CD4-positive, alpha-beta T cell treated with Interleukin-4 for 1 hour (primary cell): ENCODE measurements around the gene GYPC.
"Not testable (repeated sequence)": the region's sequence is repeated elsewhere in the genome, so short reads cannot be mapped to it uniquely, and the experiment has no call there.

Source experiments
- DNase-seq, 2 donors: peaks; one replicate each; pipeline ENCODE4 v3.0.0-alpha.2; 2020 to 2022

GYPC gene, protein sequence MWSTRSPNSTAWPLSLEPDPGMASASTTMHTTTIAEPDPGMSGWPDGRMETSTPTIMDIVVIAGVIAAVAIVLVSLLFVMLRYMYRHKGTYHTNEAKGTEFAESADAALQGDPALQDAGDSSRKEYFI

DNA sequence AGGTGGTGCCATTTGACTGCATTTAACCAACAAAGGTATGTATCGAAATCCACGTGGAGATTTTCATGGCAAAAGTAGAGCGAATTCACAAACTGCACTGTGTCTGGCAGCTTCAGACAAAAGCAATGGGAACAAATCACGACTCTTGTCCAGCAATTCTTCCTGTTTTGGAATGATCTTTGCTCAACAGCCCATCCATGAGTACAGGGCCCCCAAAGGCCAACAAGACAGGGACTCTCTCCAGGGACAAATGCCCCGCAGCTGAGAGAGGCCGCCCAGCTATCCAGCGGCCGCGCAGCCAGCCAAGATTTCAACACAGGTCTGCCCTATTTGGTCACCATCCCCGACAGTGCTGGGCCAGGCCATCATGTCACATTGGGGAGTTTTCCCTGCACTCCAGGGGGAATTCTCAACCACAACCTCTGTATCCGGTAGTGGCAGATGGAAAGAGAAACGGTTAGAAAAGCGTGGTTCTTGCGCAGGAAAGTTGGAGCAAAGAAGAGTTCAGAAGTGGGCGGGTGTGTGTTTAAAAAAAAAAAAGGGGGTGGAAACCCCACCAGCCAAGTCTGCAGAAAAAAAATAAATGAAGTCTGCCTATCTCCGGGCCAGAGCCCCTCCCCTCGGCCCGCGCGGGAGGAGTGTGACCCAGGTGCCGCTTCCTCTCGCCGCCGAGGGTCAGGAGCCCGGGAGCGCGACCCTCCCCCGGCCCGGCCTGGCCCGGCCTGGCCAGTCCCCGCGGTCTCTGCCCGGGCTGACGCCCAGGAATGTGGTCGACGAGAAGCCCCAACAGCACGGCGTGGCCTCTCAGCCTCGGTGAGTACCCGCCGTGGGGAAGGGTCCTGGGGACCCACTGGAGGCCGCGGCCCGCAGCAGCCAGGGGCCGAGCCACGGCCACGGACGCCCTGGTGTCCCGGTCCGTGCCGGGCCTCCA lies at the start of gene GYPC:
Gene GYPC, plus strand, starts transcription at position 659 of the 931 bp plus-strand sequence. Its CDS starts 106 bp downstream, at position 765.
- peak; percentile 56 to 59 for DNase-seq

DNA sequence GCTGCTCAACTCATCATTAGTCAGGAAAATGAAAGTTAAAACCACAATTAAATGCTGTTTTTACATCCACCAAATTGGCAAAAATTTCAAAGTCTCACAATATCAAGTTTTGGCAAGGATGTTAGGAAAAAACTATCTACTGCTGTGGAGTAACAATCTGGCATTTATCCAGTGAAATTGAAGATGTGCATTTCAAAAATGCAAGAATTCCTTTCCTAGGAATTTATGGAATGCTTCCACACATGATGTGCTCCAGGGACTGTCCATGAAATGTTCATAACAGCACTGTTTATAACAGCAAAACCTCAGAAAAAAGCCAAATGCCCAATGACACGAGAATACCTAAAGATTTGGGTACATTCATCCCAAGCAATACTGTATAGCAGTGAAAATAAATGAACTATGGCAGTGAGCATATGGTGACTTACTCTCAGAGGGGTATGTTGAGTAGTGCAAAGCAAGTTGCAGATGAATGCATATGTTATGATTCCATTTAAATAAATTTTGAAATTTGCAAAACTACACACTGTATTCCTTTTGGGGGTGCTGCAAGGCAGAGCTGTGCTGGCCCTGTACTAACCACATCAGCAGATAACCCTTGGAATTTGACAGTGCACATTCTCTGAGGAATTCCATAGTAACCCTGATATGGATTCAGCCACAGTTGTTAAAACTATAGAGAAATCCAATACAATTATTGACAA lies 41.3 kb upstream of the GYPC start:
- DNase-seq = no peak

DNA sequence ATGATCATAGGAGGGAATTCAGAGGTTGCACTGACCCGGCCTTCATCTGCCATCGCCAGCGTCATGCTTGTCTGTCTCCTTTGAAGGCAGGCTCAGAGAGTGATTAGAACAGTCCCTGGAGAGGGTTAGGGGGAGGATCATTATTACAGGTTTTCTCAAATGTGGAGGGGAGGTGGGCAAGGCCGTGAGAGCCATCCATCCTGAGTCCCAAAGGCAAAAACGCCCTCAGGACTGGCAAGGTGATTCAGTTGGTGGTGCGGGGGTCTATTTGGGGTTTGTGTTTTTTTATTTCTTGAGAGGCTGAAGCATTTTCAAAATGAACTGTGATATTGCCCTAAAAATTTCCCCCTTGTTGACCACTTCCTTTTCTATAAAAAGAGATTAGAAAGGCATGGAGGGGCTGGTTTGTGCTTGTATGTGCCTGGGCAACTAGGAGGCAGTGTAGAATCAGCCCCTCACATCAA lies 39.3 kb upstream of the GYPC start:
- no peak for DNase-seq

DNA sequence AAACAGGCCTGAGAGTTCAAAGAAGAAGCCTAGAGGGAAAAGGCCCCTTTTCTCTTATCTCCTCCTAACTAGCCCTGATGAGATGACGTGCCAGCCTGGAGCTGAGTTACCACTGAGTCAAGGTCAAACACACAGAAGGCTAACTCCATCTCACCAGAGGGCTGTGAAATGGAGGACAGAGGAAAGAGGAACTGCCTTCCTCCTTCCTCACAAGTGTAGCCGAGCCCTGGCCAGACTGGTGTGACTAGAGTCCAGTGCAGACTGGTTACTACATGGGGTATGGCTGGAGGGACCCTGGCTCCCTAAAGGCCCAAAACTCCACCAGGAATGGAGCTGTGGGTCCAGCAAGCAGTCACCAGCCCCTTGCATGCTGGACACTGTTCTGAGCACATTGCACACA lies 35.7 kb upstream of the GYPC start:
- no peak for DNase-seq

DNA sequence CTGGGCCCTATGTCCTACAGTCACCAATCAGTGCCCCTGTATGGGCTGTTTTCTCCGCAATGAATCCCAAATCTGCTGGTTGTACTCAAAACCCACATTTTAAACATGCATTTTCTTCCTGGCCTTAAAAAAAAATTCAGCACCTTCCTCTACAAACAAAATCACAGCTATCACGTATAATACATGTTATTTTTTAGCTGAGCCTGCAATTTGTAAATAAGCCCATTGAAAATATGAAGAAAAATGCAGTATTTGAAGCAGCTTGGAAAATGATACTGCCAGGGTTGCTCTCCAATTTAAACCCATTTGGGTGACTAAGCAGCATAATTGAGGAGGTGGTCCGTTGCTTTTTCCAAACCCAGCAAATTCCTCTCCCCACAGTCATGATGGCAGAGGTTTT lies 33.0 kb upstream of the GYPC start:
- no peak for DNase-seq

DNA sequence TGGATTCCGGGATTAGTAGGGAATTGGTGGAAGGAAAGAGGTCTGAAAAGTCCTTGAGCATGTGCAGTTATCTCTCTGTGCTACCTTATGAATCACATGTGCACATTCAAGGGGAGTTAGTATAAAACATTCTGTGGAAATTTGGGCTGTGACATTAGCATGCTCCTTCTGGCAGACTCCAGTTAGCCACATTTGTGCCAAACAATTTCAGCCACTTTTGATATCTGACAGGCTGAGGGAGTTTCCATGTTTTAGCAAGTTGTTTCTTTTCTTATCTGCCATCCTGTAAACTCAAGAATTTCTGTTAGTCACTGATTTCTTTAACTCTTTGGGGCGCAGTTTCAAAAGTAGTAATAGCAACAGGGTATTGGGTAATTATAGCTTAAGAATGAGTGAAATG lies 28.3 kb upstream of the GYPC start:
- DNase-seq = no peak

DNA sequence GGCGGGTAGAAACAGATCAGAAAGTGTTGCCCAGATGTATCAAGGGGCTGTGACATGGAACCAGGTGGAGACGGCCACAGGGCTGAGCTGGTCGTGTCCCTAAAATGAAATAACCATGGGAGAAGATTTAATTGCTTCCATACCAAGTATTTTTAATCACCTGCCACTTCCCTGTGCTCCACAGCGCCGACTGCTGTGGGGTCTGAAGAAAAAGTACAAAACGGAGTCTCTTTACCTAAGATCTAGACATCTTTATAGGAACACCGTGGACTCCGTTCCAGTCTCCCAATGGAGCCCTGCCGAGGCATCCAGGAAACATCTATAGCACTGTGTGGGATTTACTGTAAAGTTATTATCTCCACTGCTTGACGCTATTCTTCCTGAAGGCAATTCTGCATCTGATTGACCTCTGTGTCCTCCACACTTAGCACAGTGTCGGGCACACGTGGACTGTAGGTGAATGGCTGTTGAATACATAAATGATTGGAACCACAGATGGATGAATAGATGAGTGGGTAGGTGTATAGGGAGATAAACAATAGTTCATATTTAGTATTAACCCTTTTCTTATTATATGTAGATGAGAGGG lies 21.6 kb upstream of the GYPC start:
- peak; percentile 33 to 40 for DNase-seq

DNA sequence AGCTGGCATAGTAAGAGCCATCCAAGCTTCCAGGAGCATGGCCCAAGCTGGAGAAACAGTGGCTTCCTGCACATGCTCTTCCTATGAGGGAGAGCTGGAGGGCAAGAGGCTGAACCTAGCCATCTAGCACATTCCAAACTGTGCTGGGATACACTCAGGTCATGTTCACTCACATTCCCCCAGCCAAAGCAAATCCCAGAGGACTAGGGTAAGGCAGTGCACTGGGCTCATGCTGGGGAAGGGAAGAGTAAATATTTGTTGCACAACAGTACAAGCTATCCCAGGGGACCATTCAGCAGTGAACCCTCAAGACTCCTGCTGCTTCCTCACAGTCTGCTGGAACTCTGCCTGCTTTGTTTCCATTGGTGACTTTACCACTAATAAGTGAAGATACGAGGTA lies 20.7 kb upstream of the GYPC start:
- DNase-seq = no peak

DNA sequence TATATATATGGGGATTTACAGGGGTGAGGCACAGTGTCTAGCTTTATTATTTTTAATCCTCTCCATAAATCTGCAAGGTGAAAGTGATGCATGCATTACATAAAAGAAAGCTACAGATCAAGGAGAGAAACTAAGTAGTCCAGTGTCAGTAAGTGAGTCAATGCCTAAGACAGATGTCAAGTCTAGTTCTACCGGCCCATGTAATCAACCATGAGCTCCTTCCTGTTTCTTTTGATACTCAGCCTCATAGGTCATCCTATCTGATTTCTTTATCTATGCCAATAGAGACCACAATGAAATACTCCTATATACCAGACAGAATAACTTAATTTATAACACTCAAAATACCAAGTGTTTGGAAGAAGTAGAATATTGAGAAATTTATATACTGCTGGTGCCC lies 20.2 kb upstream of the GYPC start:
- DNase-seq = no peak

DNA sequence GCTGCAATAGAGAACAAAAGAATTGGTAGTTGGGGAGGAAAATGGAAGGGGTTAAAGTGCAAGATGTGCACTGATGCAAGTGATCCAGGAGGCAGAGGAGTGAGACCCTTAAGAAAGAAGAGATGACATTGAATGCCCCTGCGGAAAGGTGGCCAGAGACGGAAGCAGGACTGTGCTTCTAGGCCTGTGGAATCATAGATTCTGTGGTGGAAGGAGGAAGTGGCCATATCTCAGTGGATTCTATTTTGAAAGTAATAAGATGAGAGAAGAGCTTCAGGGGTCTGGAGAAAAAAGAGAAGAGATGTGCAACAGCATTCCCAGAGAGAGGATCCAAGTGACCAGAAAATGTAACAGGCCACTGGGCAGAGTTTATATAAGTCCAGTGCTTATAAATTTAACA lies 18.6 kb upstream of the GYPC start:
- no peak for DNase-seq

DNA sequence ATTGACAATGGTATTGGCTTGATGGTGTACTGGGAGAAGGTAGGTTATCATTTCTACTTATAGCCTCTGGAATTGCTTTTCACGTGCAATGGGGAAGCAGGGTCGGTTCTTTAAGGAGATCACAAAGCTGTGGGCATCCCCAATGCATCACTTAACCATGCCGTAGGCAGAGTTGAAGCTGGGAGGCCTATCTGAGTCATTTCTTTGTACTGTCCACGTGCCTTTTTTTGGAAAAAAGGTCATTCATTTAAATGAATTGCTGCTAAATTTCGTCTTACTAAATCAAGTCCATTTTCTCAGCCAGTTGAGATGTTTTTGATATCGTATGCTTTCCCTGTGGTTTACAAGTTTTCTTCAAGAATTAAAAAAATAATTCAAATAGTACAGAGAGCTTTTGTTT lies 17.2 kb upstream of the GYPC start:
- DNase-seq = no peak

DNA sequence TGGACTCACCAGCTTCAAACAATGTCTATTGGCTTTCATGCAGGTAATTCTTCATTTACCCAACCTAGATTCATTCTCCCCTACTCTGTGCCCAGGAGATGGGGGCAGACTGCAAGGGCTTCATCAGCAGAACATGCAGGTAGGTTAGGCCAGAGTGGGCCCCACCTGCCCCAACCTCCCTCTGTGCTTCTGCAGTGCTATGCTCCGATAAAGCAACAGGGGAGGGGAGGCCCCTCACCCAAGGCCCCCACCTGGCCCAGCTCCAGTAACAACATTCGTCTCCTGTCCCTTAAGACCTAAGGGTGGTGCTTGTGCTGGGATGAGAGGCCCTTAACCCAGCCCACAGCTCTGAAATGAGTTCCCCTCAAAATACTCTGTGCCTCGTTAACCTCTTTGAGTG lies 16.7 kb upstream of the GYPC start:
- DNase-seq = no peak

DNA sequence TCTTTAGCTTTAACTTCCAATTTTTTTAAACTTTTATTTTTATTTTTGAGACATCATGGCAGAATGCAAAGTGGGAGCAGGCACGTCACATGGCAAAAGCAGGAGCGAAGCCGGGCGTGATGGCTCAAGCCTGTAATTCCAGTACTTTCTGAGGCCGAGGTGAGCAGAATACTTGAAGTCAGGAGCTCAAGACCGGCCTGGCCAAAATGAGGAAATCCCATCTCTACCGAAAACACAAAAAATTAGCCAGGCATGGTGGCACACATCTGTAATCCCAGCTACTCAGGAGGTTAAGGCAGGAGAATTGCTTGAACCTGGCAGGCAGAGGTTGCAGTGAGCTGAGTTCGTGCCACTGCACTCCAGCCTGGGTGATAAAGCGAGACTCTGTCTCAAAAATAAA lies 14.7 kb upstream of the GYPC start:
- not testable (repeated sequence) for DNase-seq

DNA sequence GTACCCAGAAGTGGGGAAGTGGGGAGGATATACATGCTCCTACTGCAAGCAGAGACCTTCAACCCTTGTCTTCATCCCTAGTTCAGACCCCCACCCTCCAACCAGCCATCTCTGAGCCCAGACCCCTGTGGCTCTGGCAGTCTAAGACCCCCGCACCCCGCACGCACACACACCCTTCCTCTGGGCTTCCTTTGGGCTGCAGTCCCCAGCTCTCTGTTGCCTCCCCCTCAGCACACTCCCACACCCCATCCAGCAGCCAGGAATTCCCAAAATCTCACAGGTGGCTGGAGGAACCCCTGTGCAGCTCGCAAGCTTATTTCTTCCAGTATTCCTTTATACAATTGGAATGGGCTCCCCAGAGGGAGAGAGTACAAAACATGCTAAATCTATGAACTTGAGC lies 13.9 kb upstream of the GYPC start:
- DNase-seq = no peak

DNA sequence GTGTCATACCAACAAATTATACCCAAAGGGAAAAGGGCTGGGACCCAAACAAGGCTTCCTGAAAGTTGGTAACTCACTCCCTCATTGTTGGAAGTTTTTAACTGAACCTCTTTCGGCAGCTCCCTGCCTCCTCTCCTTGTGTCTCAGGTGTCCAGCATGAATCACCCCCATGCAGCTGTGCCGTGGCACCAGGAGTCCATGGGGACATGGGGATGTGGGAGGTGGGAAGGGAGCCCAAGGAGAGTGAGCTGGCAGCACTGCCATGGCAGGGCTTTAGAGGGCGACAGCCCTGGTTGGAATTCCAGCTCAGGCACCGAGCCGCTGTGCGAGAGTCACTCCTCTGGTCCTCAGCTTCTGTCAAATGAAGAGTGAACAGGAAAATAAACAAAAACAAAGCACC lies 12.5 kb upstream of the GYPC start:
- no peak for DNase-seq

DNA sequence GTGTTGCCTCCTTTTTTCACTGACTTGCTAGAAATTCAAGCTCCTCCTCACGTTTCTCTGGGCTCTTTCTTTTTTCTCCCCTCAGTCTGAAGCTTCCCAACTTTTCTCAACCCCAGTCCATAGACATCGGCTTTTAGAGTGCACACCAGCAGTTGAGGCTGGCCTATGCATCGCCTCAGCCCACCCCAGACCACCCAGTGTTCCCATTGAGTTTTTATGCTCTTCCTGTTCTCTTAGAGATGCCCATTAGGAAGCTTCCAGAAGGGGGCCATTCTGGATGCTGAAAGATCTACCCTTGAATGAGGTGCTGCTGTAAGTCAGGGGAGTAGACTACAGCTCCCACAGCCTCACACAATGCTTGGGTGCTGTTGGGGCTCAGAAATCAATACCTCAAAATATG lies 12.0 kb upstream of the GYPC start:
- no peak for DNase-seq

DNA sequence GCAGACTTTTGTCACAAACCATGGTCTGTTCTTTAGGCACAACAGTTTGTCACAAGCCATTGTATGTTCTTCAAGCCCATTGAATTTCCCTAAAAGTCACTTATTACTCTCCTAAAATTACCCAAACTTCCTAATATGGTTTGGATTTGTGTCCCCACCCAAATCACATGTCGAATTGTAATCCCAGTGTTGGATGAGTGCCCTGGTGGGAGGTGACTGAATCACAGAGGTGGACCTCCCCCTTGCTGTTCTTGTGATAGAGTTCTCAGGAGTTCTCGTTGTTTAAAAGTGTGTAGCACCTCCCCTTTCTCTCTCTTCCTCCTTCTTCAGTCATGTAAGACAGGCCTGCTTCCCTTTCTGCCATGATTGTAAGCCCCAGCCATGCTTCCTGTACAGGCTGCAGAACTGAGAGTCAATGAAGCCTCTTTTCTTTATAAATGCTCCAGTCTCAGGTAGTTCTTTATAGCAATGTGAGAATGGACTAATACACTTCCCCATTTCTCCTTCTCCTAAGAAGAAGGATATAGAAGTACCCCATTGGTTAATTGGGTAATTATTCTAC lies 11.2 kb upstream of the GYPC start:
- peak in 1 of 2 donors; percentile 54 for DNase-seq

DNA sequence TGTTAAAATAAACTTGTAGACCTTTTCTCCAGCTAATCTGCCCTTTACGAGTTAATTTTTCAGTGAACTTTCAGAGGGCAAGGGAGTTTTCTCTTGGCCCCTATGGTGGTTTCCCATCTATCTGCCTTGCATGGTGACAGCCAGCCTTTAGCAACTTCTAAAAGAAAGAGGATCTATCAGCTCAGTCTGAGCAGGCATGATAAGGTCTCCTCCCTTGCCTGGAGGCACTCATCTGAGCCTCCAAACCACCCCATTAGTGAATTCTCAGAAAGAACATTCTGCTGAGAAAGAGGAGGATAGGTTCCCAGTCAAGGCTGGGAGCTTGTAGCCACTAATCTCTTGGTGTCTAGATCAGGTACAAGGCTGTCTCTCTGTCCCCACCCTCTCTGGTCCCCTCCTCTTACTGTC lies 10.7 kb upstream of the GYPC start:
- no peak for DNase-seq

DNA sequence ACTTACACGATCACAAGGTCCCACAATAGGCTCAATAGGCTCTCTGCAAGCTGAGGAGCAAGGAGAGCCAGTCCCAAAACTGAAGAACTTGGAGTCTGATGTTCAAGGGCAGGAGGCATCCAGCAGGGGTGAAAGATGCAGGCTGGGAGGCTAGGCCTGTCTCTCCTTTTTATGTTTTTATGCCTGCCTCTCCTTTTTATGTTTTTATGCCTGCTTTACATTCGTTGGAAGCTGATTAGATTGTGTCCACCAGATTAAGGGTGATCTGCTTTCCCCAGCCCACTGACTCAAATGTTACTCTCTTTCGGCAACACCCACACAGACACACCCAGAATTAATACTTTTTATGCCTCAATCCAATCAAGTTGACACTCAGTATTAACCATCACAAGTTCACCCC lies 9.9 kb upstream of the GYPC start:
- no peak for DNase-seq

DNA sequence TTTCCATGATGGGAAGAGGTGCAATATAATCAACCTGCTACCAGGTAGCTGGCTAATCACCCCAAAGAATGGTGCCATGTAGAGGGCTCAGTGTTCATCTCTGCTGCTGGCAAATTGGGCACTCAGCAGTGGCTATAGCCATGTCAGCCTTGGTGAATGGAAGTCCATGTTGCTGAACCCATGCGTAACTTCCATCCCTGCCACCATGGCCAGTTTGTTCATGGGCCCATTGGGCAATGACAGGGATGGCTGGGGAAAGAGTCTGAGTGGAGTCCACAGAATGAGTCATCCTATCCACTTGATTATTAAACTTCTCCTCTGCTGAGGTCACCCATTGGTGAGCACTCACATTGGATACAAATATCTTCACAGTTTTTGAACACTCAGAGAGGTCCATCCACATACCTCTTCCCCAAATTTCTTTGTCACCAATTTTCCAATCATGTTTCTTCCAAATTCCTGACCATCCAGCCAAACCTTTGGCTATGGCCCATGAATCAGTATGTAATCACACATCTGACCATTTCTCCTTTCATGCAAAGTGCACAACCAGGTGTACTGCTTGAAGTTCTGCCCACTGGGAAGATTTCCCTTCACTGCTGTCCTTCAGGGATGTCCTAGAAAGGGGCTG lies 8.1 kb upstream of the GYPC start:
- DNase-seq = not testable (repeated sequence)

DNA sequence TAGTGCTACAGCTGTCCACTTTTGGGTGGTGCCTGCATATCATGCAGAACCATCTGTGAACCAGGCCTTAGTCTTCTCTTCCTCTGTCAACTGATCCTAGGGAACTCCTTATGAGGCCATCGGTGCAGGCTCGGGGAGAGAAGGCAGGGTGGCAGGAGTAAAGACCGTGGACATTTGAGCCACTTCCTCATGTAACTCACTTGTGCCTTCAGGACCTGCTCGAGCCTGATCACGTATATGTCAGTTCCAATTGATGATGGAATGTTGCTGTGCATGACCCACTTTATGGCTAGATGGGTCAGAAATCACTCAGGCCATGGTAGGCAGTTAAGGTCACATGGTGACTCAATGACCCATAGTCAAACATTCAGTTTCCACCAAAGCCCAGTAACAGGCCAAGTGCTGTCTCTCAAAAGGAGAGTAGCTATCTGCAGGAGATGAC lies 7.6 kb upstream of the GYPC start:
- not testable (repeated sequence) for DNase-seq

DNA sequence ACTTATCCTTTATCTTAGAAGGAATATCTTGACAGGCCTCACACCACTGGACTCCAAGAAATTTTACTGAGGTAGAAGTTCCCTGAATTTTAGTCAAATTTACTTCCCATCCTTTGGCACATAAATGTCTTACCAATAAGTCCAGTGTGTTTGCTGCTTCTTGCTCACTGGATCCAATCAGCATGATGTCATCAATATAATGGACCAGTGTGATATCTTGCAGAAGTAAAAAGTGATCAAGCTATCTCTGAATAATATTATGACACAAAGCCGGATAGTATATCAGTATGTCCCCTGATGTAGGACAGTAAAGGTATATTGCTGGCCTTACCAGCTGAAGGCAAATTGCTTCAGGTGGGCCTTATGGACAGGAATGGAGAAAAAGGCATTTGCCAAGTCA lies 6.9 kb upstream of the GYPC start:
- no peak for DNase-seq

DNA sequence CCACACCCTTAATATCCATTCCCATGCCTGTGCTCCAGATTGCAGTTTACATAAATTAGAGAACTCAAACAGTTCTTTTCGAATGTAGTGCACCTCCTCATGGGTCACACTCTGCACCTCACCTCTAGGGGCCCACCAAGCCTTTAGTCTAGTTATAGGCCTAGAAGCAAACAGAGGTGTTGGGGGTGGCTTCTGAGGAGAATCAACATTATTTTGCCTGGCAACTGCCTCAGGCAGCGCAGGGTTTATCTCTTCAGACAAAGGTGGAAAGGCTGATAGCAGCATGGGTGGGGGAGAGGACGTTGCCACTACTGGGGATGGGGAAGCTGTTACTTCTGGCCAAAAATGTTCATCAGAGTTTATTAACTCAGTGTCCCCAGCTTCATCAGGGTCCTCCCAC lies 5.0 kb upstream of the GYPC start:
- DNase-seq = no peak
